ENCODE results near the gene NPBWR2.

The NPBWR2 gene

GRCh38 chr20:64106981-64107735 is at the start of gene NPBWR2:
Gene NPBWR2, minus strand, starts transcription at chr20:64107565. Its CDS starts 734 bp downstream, at chr20:64106831.
- DNase-seq (ENCODE audit: low spot score): no peak

GRCh38 chr20:64156136-64156885 is 48.9 kb upstream of the NPBWR2 start:
- no peak for DNase-seq (ENCODE audit: low spot score)

- DNase-seq (ENCODE audit: low spot score): no peak
These were observed 48.1 kb upstream of the NPBWR2 start for GRCh38 chr20:64155258-64156135.

GRCh38 chr20:64154590-64155257 is 47.4 kb upstream of the NPBWR2 start:
- no peak for DNase-seq (ENCODE audit: low spot score)

GRCh38 chr20:64153861-64154589 is 46.7 kb upstream of the NPBWR2 start:
- DNase-seq (ENCODE audit: low spot score): no peak

GRCh38 chr20:64153410-64153809 is 46.0 kb upstream of the NPBWR2 start:
- DNase-seq (ENCODE audit: low spot score): no peak

GRCh38 chr20:64152906-64153305 is 45.5 kb upstream of the NPBWR2 start:
- DNase-seq (ENCODE audit: low spot score): no peak

- no peak for DNase-seq (ENCODE audit: low spot score)
These were observed 44.5 kb upstream of the NPBWR2 start for GRCh38 chr20:64151633-64152530.

GRCh38 chr20:64150756-64151632 is 43.6 kb upstream of the NPBWR2 start:
- DNase-seq (ENCODE audit: low spot score): no peak

GRCh38 chr20:64149809-64150560 is 42.6 kb upstream of the NPBWR2 start:
- DNase-seq (ENCODE audit: low spot score): no peak

GRCh38 chr20:64149141-64149540 is 41.8 kb upstream of the NPBWR2 start:
- no peak for DNase-seq (ENCODE audit: low spot score)

GRCh38 chr20:64148581-64148980 is 41.2 kb upstream of the NPBWR2 start:
- no peak for DNase-seq (ENCODE audit: low spot score)

GRCh38 chr20:64146936-64147477 is 39.6 kb upstream of the NPBWR2 start:
- no peak for DNase-seq (ENCODE audit: low spot score)

- no peak for DNase-seq (ENCODE audit: low spot score)
These were observed 39.1 kb upstream of the NPBWR2 start for GRCh38 chr20:64146301-64146935.

- DNase-seq (ENCODE audit: low spot score): no peak
These were observed 38.3 kb upstream of the NPBWR2 start for GRCh38 chr20:64145458-64146300.

- no peak for DNase-seq (ENCODE audit: low spot score)
These were observed 37.0 kb upstream of the NPBWR2 start for GRCh38 chr20:64144144-64144912.
